GM11168 (cell line): ENCODE data around the gene EXOC1.
"Not testable (repeated sequence)": the region's sequence is repeated elsewhere in the genome, so short reads cannot be mapped to it uniquely, and the experiment has no call there.

Experiments used
- in situ Hi-C: fragments of 300-500 bp; cut with MboI; formaldehyde crosslinking; loops from one replicate; pipeline ENCODE4 v1.12.0; 2022; ENCODE audit warnings: low sequenced_read_pairs; ENCODE audit not compliant: unreplicated experiment

Gene EXOC1

GRCh38 chr4:55853484-55854046 is at the start of gene EXOC1:
EXOC1 (plus strand) TSS chr4:55853648; CDS start chr4:55858324, 4,676 bp downstream.
- in situ Hi-C loops = loop anchor here (25.0 kb wide), 1 partner anchor 491 kb away; no protein-coding TSS in a partner anchor

DNA sequence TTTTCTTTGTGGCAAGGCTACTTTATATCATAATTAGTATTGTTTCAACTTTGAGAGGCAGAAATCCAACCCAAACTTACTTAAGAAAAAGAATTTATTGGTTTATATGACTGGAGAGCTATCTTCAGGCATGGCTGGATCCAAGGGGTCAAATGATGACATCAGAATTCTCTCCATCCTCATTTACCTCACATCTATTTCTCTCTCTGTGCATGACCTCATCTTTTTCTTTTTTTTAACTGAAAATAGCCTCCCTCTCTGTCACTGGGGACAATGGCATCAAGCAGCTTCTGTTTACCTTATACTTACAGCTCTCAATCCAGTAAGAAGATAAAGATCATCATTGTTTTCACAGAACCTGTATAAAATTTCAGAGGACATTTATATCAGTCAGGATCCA is 45.9 kb upstream of the EXOC1 start:
- in situ Hi-C loops = no loop called here

DNA sequence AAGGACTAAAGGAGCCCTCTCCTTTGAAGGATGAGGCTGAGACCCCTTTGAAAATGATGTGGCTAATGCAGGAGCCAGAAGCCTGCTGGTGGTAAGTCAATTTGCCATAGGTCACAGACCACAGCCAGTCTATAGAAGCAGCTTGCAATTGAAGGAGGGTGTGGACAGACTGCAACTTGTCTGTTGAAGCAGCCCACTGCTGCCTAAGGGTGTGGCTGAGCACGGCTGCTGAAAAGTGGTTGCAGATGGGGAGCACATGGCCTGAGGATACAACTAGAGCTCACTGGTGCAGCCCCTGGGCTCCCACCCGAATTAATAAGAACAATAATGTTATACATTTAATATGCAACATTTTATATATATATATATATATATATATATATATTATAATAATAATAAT is 45.3 kb upstream of the EXOC1 start:
- in situ Hi-C loops = no loop called here

- in situ Hi-C loops = no loop called here
These were observed 44.8 kb upstream of the EXOC1 start for GRCh38 chr4:55808632-55809031.

GRCh38 chr4:55817691-55818090 is 35.8 kb upstream of the EXOC1 start:
- in situ Hi-C loops = no loop called here

DNA sequence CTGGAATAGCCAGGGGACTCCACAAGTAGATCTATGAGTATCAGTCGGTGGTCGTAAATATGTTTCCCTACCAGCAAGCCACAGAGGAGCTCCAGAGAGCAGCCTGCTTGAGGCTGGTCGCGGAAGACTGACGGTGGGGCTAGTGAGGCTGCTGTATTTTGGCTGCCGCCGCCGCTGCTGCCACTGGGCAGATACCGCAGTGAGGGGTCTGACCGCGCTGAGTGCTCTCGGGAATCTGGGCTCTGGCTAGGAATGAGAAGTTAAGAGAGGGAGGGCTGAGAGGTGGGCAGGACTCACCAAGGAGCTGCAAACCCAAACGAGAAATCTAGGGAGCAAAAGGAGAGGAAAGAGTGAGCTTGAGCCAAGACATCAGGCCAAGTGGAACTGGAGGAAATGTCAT is 33.8 kb upstream of the EXOC1 start, which contains the start of gene EXOC1L:
TSS of gene EXOC1L (plus strand) at position 157 of the 400 bp plus-strand sequence. CDS start at position 394, 237 bp downstream.
- in situ Hi-C loops = no loop called here

DNA sequence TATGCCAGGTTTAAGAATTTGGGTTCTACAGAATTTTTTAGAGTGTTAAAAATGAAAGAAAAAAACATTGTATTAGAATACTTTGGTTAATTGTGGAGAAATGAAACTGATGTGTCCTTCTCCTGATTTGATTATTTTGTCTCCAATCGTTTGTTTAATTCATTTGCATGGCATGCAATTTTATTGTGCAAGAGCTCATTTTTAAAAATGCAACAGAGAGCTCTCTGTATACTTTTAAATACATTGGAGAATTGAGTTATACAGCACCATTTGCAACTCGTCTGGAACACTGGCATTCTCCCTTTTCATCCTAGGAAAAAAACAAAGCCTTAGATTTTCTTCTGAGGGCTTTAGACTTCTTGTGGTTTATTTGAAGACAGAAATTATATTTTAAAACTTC is 33.2 kb upstream of the EXOC1 start:
- in situ Hi-C loops = no loop called here

DNA sequence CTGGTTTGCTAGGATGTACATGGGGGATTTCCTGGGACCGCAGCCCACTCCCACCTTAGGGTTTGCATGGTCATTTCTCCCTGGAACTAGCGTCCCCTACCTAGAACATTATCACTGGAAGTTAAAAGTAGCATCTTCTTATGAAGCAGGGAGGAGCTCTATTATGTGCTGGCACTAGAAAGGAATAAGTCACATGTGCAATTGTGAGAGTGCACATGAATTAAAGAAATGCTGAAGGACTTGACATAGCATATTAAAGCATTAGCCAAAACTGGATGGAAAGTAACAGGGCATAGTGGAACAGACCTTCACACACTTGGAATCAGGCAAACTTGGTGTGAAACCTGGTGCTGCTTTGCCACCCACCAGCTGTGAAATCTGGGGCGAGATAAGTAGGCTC is 31.1 kb upstream of the EXOC1 start:
- in situ Hi-C loops = no loop called here

DNA sequence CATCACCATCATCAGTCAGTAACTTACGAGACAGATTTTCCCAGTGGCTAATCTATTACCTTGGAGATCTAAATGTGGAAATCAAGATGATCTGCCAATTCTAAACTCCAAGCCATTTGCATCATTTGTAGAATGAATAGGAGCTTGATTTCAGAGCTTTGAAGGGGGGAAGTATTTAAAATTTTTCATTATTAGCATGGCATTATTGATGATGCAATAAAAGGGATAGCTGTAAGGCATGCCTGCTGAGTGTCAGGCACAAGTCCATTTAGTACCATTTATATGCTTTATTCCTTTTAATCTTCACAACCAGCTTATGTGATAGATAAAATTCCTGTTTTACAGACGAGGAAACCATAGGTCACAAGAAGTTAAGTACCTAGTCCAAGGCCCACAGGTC is 28.6 kb upstream of the EXOC1 start:
- in situ Hi-C loops = no loop called here

- in situ Hi-C loops = no loop called here
These were observed 26.5 kb upstream of the EXOC1 start for GRCh38 chr4:55826986-55827385.

GRCh38 chr4:55827582-55827981 is 25.9 kb upstream of the EXOC1 start:
- in situ Hi-C loops = no loop called here

DNA sequence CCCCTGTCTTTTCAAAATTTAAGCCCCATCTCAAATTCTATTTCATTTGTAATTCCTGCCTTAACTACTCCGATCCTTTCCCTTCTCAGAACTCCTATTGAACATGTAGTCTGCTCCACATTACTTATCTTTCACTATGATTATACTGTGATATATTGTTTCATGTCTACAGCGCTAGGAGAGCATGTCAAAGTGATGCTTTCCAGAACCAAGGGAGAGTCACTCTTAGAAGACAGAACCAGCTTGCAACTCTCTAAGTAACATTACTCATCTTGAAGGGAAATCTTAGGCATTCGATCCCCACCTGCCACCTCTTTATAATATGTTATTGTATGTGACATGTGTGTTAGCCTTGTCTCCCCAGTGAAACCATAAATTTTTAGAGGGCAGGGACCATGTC is 23.4 kb upstream of the EXOC1 start:
- in situ Hi-C loops = no loop called here

GRCh38 chr4:55830716-55831115 is 22.7 kb upstream of the EXOC1 start:
- in situ Hi-C loops = no loop called here

- in situ Hi-C loops = no loop called here
These were observed 19.2 kb upstream of the EXOC1 start for GRCh38 chr4:55834086-55834795.

DNA sequence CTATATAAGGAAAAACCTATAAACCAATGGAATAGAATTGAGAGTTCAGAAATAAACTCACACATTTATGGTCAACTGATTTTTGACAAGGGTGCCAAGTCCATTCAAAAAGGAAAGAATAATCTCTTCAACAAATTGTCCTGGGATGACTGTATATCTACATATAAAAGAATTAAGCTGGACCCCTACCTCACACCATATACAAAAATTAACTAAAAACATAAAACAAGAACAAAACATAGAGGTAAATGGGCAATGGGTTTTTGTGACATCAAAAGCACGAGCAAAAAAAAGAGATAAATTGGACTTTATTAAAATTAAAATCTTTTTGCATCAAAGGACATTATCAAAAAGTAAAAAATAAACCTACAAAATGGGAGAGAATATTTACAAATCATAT is 15.5 kb upstream of the EXOC1 start:
- in situ Hi-C loops = no loop called here

DNA sequence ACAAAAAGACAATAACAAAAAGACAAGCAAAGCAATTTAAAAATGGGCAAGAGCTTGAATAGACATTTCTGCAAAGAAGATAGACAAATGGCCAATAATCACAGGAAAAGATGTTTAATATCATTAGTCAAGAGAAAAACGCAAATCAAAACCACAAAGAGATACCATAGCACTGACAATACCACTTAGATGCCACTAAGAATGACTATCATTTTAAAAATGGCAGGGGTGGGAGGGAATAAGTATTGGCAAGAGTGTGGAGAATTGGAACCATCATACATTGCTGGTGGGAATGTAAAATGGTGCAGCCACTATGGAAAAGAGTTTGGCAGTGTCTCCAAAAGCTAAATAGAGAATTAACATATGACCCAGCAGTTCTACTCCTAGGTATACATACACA is 15.1 kb upstream of the EXOC1 start:
- in situ Hi-C loops = no loop called here

- in situ Hi-C loops = no loop called here
These were observed 14.5 kb upstream of the EXOC1 start for GRCh38 chr4:55838952-55839351.

DNA sequence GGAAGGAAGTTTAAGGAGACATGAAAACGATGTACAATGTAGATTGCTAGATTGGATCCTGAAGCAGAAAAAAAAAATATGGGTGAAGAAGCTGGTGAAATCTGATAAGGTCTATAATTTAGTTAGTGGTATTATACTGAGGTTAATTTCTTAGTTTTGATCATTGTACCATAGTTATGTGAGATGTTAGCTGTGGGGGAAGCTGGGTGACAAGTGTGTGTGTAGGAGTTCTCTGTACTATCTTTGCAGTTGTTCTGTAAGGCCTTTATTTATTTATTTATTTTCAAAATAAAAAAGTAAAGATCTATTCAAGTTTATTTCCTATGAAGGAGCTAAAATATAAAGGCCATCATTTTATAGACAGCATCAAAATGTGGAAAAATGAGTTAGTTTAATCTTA is 12.5 kb upstream of the EXOC1 start:
- in situ Hi-C loops = no loop called here

DNA sequence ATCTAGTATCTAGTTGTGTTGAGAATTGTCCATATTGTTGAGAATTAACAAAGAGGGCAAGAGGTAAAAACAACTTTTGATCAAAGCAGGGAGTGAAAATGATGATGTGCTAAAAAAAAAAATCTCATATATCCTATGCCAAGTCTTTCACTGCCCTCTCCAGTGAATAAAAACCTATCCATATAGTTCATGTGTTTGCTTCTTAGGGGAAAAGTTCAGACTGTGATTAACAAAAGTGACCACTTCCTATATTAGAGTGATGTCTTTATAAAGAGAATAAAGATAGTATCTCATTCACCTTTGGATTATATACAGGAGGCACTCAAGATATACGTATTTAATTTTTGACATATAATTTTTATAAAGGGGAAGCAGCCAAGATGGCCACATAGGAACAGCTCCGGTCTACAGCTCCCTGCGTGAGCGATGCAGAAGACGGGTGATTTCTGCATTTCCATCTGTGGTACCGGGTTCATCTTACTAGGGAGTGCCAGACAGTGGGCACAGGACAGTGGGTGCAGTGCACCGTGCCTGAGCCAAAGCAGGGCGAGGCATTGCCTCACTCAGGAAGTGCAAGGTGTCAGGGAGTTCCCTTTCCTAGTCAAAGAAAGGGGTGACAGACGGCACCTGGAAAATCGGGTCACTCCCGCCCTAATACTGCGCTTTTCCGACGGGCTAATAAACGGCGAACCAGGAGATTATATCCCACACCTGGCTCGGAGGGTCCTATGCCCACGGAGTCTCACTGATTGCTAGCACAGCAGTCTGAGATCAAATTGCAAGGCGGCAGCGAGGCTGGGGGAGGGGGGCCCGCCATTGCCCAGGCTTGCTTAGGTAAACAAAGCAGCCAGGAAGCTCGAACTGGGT is 11.8 kb upstream of the EXOC1 start:
- in situ Hi-C loops = not testable (repeated sequence)

DNA sequence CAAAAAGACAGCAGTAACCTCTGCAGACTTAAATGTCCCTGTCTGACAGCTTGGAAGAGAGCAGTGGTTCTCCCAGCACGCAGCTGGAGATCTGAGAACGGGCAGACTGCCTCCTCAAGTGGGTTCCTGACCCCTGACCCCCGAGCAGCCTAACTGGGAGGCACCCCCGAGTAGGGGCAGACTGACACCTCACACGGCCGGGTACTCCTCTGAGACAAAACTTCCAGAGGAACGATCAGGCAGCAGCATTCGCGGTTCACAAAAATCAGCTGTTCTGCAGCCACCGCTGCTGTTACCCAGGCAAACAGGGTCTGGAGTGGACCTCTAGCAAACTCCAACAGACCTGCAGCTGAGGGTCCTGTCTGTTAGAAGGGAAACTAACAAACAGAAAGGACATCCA is 11.1 kb upstream of the EXOC1 start:
- in situ Hi-C loops = not testable (repeated sequence)

DNA sequence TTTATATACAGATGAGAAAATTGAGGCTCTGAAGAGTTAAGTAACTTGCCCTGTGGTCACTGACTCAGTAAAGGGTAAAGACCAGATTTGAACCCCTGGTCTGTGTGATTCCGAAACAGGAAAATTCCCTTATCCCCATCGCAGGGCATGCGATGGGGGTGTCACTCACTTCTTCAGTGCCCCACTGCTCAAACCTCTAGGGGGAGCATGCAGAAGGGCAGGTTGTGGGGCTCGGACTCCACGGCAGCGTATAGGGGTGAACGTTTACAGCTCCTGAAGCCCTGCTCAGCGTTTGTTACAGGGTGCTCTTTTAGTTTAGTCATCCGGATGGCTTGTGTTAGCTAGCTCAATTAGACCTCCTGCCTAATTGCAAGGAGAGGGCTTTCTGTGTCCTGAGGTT is 3.7 kb upstream of the EXOC1 start:
- in situ Hi-C loops = loop anchor here (25.0 kb wide), 1 partner anchor 487 kb away; no protein-coding TSS in a partner anchor
